ENCODE results near the gene HS2ST1. TPM values are rescaled to one million over a fixed set of nuclear protein-coding genes. Genes with fewer than 3 reads are reported as not detected.

The HS2ST1 gene
- total and polyA plus RNA-seq, 10 of the 15 experiments (the other 5 are each of a cell fraction or from before 2014, with no cell fraction given) = 5.4 to 30.8 (median 18.6) TPM

DNA sequence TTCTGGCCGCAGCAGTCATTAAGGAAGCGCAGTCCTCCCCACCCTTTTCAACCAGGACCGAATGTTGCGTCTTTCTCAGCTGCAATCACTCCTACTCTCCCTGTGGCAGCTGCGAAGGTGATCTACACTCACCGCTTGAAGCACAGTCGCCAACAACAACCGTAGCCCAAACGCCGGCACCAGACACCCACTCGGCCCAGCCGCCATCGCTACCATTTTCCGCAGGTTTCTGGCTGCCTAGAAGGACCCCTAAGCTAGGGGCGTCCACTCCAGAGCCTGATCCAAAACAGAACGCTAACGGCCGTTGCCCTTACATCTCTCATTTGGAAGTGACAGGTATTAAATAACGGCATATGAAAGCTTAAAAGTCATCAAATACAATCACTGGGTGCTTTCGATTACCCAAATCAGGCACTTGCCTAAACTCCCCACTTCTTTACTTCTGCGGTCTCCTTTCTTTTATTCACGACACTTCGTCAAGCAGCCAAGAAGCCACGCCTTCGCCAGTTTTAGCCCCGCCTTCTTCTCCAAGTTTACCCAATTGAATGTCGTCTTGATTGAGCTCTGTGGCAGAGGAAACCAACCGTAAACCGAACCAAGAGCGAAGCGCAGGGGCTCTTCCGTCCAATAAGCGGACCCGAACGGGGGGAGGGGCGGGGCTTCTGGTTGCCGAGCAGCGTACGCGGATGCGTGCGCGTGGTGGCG, 387 bp upstream of the HS2ST1 start, which contains the start of gene SELENOF (continued):
- no peak for TF ChIP-seq SRF (IDR thresholded peaks at IDR 0.05; ENCODE audit: low read depth in 2 of 2, low read length in 2 of 2)
- TF ChIP-seq FOS (IDR thresholded peaks at IDR 0.05; ENCODE audit: borderline replicate concordance, extremely low read depth, insufficient read length) = peak; percentile 8
- TF ChIP-seq, protein P1, sequence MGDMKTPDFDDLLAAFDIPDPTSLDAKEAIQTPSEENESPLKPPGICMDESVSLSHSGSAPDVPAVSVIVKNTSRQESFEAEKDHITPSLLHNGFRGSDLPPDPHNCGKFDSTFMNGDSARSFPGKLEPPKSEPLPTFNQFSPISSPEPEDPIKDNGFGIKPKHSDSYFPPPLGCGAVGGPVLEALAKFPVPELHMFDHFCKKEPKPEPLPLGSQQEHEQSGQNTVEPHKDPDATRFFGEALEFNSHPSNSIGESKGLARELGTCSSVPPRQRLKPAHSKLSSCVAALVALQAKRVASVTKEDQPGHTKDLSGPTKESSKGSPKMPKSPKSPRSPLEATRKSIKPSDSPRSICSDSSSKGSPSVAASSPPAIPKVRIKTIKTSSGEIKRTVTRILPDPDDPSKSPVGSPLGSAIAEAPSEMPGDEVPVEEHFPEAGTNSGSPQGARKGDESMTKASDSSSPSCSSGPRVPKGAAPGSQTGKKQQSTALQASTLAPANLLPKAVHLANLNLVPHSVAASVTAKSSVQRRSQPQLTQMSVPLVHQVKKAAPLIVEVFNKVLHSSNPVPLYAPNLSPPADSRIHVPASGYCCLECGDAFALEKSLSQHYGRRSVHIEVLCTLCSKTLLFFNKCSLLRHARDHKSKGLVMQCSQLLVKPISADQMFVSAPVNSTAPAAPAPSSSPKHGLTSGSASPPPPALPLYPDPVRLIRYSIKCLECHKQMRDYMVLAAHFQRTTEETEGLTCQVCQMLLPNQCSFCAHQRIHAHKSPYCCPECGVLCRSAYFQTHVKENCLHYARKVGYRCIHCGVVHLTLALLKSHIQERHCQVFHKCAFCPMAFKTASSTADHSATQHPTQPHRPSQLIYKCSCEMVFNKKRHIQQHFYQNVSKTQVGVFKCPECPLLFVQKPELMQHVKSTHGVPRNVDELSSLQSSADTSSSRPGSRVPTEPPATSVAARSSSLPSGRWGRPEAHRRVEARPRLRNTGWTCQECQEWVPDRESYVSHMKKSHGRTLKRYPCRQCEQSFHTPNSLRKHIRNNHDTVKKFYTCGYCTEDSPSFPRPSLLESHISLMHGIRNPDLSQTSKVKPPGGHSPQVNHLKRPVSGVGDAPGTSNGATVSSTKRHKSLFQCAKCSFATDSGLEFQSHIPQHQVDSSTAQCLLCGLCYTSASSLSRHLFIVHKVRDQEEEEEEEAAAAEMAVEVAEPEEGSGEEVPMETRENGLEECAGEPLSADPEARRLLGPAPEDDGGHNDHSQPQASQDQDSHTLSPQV (IDR thresholded peaks at IDR 0.05) = peak; percentile 94
- TF ChIP-seq MYC (IDR thresholded peaks at IDR 0.05; ENCODE audit: insufficient read depth, insufficient read length, insufficient replicate concordance, low read length, severe bottlenecking) = no peak
- TF ChIP-seq, protein P2, sequence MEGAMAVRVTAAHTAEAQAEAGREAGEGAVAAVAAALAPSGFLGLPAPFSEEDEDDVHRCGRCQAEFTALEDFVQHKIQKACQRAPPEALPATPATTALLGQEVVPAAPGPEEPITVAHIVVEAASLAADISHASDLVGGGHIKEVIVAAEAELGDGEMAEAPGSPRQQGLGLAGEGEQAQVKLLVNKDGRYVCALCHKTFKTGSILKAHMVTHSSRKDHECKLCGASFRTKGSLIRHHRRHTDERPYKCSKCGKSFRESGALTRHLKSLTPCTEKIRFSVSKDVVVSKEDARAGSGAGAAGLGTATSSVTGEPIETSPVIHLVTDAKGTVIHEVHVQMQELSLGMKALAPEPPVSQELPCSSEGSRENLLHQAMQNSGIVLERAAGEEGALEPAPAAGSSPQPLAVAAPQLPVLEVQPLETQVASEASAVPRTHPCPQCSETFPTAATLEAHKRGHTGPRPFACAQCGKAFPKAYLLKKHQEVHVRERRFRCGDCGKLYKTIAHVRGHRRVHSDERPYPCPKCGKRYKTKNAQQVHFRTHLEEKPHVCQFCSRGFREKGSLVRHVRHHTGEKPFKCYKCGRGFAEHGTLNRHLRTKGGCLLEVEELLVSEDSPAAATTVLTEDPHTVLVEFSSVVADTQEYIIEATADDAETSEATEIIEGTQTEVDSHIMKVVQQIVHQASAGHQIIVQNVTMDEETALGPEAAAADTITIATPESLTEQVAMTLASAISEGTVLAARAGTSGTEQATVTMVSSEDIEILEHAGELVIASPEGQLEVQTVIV (IDR thresholded peaks at IDR 0.05; ENCODE audit: borderline replicate concordance, partially characterized antibody) = peak; percentile 98
- no peak for TF ChIP-seq ZNF24 (IDR thresholded peaks at IDR 0.05)
- TF ChIP-seq GATAD2B (conservative IDR thresholded peaks at IDR 0.05; ENCODE audit: low read depth) = 0 out of 2 replicates have a peak, but pooled peaks have one; percentile 55
- peak; percentile 51; the same call in 1 of the 3 replicates for TF ChIP-seq POU2F2 (IDR thresholded peaks at IDR 0.05; ENCODE audit: borderline replicate concordance, low read depth, low read length)
- TF ChIP-seq YY1 (IDR thresholded peaks at IDR 0.05; ENCODE audit: low read depth, low read length) = peak; percentile 97
- peak; percentile 77; the same call in 1 of the 2 replicates for TF ChIP-seq STAT1 (conservative IDR thresholded peaks at IDR 0.05)
- TF ChIP-seq CHD1 (IDR thresholded peaks at IDR 0.05; ENCODE audit: low read depth, low read length) = 0 out of 2 replicates have a peak, but pooled peaks have one; percentile 12
- no peak for TF ChIP-seq YBX1 (IDR thresholded peaks at IDR 0.05)
- TF ChIP-seq CBFB (IDR thresholded peaks at IDR 0.05; ENCODE audit: low read depth) = peak; percentile 90
- TF ChIP-seq EP300 (IDR thresholded peaks at IDR 0.05; ENCODE audit: borderline replicate concordance in 1 of 2, control insufficient read depth in 1 of 2, low read depth in 2 of 2, low read length in 2 of 2) = no peak
- no peak for TF ChIP-seq ZBED1 (IDR thresholded peaks at IDR 0.05; ENCODE audit: borderline replicate concordance)
- TF ChIP-seq TCF12 (IDR thresholded peaks at IDR 0.05; ENCODE audit: low read depth, low read length) = 0 out of 2 replicates have a peak, but pooled peaks have one; percentile 11
- TF ChIP-seq, protein P3, sequence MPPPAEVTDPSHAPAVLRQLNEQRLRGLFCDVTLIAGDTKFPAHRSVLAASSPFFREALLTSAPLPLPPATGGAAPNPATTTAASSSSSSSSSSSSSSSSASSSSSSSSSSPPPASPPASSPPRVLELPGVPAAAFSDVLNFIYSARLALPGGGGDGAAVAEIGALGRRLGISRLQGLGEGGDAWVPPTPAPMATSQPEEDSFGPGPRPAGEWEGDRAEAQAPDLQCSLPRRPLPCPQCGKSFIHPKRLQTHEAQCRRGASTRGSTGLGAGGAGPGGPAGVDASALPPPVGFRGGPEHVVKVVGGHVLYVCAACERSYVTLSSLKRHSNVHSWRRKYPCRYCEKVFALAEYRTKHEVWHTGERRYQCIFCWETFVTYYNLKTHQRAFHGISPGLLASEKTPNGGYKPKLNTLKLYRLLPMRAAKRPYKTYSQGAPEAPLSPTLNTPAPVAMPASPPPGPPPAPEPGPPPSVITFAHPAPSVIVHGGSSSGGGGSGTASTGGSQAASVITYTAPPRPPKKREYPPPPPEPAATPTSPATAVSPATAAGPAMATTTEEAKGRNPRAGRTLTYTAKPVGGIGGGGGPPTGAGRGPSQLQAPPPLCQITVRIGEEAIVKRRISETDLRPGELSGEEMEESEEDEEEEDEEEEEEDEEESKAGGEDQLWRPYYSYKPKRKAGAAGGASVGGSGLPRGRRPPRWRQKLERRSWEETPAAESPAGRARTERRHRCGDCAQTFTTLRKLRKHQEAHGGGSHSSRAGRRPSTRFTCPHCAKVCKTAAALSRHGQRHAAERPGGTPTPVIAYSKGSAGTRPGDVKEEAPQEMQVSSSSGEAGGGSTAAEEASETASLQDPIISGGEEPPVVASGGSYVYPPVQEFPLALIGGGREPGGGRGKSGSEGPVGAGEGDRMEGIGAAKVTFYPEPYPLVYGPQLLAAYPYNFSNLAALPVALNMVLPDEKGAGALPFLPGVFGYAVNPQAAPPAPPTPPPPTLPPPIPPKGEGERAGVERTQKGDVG (CRISPR knock-in tag; IDR thresholded peaks at IDR 0.05) = no peak
- TF ChIP-seq, protein P4, sequence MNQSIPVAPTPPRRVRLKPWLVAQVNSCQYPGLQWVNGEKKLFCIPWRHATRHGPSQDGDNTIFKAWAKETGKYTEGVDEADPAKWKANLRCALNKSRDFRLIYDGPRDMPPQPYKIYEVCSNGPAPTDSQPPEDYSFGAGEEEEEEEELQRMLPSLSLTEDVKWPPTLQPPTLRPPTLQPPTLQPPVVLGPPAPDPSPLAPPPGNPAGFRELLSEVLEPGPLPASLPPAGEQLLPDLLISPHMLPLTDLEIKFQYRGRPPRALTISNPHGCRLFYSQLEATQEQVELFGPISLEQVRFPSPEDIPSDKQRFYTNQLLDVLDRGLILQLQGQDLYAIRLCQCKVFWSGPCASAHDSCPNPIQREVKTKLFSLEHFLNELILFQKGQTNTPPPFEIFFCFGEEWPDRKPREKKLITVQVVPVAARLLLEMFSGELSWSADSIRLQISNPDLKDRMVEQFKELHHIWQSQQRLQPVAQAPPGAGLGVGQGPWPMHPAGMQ (IDR thresholded peaks at IDR 0.05; ENCODE audit: borderline replicate concordance) = peak; percentile 97
